Measurements from ENCODE around the gene ZKSCAN2.

Gene ZKSCAN2

GRCh38 chr16:25257470-25257955 is at the start of gene ZKSCAN2:
TSS of gene ZKSCAN2 (minus strand) at chr16:25257845. CDS start at chr16:25257127, 718 bp downstream.
- no peak for TF ChIP-seq CTCF (IDR thresholded peaks at IDR 0.05)

- no peak for TF ChIP-seq CTCF (IDR thresholded peaks at IDR 0.05)
Observed at GRCh38 chr16:25299792-25300590, 42.3 kb upstream of the ZKSCAN2 start.

- no peak for TF ChIP-seq CTCF (IDR thresholded peaks at IDR 0.05)
Observed at GRCh38 chr16:25298165-25298872, 40.7 kb upstream of the ZKSCAN2 start.

GRCh38 chr16:25297151-25297787 is 39.6 kb upstream of the ZKSCAN2 start:
- no peak for TF ChIP-seq CTCF (IDR thresholded peaks at IDR 0.05)

GRCh38 chr16:25291580-25291979 is 33.9 kb upstream of the ZKSCAN2 start:
- no peak for TF ChIP-seq CTCF (IDR thresholded peaks at IDR 0.05)

- no peak for TF ChIP-seq CTCF (IDR thresholded peaks at IDR 0.05)
Observed at GRCh38 chr16:25289466-25289865, 31.8 kb upstream of the ZKSCAN2 start.

- no peak for TF ChIP-seq CTCF (IDR thresholded peaks at IDR 0.05)
Observed at GRCh38 chr16:25279491-25279890, 21.8 kb upstream of the ZKSCAN2 start.
